M059J (cell line): ENCODE data around the gene OPRL1. TPM values are rescaled to one million over a fixed set of nuclear protein-coding genes. Genes with fewer than 3 reads are reported as not detected.

ENCODE experiments used
- DNase-seq: peaks from one replicate; pipeline ENCODE4 v3.0.0-alpha.2; 2012; ENCODE audit warnings: low read depth
- total RNA-seq: library from RNA; depleted of rRNA; stranded (reverse); fragments of >200 nt; shearing (Covaris generic); gene quantifications from 2 replicates; pipeline ENCODE4 v1.2.3, GENCODE V29; 2014

The OPRL1 gene
- total RNA-seq, 1 experiment from 2014 or later: 0.59 TPM

GRCh38 chr20:64042054-64042781 is 37.7 kb upstream of the OPRL1 start:
- no peak for DNase-seq

- DNase-seq: no peak
These were observed 36.1 kb upstream of the OPRL1 start for GRCh38 chr20:64043768-64044167.

DNA sequence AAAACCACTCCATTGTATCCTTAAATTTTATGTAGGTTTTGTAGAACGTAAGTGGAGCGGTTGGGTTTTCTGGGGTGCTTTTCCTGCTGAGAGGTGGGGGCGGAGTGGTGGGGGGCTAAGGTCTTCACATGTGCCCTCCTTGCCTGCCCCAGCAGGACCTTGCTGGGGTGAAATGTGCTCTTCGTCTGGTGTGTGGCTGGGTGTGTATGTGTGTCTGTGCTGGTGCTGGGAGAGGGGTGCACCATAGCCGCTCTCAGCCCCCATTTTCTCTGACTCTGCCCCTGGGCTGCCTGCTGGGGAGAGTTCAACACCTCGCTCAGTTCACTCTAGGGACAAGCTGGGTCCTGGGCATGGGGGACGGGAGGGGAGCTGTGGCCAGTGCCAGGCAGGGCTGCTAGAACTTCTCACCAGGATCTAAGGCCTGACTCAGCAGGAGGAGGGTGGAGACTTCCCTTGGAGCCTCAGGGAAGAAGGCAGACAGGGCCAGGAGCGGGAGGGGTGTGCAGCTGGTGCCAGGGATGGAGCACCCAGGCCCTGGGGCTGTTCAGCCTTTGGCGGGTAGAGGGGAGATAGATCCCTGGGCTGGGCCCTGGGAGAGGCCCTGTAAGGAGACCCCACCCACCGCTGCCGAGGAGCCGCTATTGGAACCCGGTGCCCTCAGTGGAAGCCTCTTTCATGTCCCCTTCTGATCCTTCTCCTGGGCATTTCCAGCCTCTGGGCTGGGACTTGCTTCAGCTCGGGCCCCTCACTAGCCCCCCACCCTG is 35.2 kb upstream of the OPRL1 start:
- peak; percentile 92 for DNase-seq

DNA sequence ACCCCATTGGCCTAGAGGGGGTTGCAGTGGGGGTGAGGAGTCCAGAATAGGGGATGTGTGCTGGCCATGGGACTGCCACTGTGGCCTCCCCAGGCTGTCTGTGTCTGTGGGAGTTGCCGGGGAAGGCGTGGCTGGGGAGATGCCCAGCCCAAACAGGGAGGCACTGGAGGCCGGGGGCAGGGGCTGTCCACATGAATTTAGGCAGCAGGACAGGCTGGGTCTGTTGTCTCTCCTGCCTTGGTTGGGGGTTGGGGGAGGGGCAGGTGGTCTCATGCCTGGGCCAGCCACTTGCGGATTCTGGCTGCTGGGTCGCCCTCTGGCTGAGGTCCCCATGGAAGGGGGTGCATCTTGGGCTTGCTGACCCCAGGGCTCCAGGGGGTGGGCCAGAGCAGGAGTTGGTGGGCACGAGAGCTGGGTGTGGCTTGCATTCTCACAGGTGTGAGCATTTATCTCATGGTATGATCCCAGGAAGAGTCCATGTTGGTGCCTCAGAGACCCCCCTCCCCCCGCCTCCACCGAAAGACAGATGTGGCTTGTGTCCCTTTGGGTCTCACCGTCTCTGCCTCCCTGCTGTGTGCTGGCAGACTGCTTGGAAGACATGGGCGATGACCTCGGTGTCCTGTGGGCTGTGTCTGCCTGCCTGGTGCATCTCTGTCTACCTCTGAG is 34.4 kb upstream of the OPRL1 start:
- DNase-seq: peak; percentile 39

DNA sequence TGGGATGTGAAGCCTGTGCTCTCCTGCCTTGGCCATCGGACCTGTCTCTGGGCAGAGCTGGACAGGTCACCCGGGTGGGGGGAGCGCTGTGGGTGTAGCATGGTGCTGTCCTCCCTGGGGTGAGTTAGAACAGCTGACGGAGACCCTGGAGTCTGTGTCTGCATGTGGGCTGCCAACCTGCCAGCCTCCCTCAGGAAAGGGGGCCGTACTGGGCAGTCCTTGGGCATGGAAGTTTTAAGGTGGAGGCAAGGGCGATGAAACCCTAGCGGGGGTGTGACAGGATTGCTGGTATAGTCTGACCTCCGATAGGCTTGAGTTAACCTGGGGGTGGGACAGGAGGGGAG is 32.9 kb upstream of the OPRL1 start:
- no peak for DNase-seq

DNA sequence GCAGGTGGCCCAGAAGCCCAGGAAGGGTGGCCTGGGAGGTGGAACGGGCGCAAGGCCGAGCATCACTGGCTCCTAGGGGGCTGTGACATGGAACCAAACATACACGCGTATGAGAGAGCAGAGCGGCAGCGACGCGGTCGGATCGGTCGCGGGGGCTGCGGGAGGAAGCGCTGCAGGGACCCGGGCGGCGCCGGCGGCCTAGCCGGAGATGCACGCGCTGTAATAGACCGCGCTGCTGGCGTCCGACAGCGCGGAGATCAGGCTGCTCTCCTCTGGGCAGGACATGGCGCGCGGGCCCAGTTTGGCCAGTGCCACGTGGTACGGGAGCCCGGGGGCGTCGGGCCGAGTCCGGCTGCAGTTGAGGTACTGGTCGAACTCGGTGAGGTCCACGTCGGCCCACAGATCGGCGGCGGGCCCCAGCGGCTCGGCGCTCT is 31.9 kb upstream of the OPRL1 start:
- no peak for DNase-seq

DNA sequence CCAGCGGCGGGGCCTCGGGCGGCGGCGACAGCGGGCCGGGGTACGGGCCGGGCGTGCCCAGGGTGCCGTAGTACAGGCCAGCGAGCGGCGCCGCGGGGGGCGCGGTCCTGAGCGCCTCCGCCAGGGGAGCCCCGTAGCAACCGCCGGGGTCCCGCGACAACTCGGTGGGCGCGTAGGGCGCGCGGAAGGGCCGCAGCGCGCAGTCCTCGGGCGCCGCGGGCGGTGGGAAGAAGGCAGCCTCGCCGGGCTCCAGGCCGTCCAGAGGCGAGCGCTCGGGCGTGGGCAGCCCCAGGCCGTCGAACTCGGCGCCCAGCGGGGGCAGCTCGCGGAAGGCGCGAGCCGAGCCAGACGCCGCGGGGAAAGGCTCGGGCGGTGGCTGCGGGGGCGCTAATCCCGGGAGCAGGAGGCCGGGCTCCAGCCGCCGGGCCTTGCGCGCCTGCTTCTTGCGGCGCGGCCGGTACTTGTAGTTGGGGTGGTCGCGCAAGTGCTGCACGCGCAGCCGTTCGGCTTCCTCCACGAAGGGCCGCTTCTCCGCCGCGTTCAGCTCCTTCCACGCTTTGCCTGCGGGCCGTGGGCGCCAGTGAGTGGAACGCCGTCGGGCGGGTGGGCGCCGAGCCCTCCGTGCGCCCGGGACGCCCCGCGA is 31.4 kb upstream of the OPRL1 start:
- no peak for DNase-seq

DNA sequence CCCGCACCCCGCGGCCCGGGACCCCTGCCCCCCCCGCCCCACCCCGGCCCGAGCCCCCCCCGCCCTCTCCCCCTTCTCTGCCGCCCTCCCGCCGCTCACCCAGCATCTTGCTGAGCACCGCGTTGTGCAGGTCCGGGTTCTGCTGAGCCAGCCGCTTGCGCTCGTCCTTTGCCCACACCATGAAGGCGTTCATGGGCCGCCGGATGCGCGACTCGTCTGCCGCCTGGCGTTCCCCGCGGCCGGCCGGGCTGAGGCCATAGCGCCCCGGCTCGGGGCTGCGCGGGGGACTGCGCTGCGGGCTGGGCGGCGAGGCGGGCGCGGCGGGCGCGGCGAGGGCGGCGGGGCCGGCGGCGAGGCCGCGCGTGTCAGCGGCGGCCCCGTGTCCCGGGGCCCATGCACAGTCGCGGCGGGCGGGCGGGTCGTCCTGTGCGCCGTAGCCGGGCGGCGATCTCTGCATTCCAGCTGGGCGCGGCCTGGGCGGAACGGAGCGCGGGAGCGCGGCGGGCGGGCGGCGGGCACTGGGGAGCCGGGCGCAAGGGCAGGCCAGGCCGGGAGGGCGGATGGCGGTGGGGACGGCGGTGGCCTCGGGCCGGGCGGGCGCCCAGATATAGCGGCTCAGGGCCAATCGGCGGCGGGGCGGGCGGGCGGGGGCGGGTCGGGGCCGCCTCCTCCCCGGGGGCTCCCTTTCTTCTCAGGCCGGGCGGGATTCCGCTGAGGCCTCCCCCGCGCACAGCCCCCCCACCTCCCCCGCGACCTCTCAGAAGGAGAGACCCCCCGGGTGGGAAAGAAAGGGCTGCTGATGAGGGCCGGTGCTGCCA is 30.6 kb upstream of the OPRL1 start, which contains the start of gene SOX18:
Gene SOX18 (minus strand): TSS at position 580 of the 818 bp plus-strand sequence. CDS start 123 bp downstream, at position 457.
- DNase-seq: peak; percentile 57

DNA sequence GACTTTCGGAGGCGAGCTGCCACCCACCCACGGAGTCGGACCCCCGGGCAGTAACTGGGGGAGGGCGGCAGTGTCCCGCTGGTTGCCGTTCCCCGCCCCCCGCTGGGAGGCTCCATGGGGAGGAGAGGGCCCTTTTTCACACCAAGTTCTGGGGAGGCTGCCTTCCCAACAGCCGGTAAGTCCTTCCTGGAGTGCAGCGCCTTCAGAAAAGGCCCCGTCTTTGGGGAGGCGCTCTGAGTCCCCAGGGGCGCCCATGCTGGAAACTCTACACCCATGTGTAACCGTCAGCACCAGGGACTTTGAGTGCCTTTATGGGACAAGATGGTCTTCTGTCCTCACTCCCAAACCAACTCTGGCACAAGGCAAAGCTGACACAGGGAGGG is 30.0 kb upstream of the OPRL1 start:
- DNase-seq: no peak

GRCh38 chr20:64050261-64051032 is 29.4 kb upstream of the OPRL1 start:
- DNase-seq: no peak

- no peak for DNase-seq
These were observed 28.8 kb upstream of the OPRL1 start for GRCh38 chr20:64051033-64051452.

GRCh38 chr20:64051561-64052325 is 28.1 kb upstream of the OPRL1 start:
- DNase-seq: no peak

DNA sequence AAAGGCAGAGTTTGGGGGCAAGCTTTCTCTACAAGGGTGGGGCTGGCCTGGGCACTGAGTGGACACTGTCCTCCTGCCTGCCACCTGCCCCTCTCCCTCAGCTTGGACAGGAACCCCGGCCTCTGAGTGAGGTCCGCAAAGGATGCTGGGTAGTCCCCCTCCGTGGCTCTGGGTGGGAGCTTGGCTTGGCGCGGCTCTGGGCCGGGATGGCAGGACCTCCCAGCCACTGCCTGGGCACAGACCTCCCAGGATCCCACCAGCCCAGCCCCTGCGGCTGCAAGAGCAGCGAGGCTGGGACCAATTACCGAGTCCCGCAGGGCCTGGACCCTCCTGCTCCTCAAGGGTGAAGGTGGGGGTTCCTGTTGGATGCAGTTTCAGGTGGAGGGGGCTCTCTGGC is 27.6 kb upstream of the OPRL1 start:
- DNase-seq: no peak

- DNase-seq: no peak
These were observed 26.7 kb upstream of the OPRL1 start for GRCh38 chr20:64052987-64053840.

GRCh38 chr20:64053841-64054661 is 25.8 kb upstream of the OPRL1 start:
- DNase-seq: peak; percentile 66

DNA sequence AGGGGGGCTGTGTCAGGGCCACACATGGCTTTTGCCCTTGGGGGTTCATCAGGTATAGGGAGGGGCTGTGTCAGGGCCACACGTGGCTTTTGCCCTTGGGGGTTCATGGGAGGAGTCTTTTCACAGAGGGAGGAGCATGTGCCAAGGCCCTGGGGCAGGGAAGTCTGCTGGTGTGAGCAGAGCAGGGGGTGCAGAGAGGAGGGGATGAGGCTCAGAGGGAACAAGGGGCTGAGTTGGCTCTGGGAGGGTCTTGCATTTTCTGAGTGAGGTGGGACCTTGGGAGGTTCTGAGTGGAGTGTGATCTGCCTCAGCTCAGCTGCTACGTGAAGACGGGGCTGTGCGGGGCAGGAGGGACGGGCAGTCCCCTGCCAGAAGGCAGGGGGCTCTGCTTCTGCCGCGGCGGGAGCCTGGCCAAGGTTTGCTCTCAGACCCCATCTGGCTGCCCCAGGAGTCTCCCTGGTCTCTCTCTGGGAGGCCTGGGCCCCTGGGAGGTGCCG is 24.4 kb upstream of the OPRL1 start:
- no peak for DNase-seq

DNA sequence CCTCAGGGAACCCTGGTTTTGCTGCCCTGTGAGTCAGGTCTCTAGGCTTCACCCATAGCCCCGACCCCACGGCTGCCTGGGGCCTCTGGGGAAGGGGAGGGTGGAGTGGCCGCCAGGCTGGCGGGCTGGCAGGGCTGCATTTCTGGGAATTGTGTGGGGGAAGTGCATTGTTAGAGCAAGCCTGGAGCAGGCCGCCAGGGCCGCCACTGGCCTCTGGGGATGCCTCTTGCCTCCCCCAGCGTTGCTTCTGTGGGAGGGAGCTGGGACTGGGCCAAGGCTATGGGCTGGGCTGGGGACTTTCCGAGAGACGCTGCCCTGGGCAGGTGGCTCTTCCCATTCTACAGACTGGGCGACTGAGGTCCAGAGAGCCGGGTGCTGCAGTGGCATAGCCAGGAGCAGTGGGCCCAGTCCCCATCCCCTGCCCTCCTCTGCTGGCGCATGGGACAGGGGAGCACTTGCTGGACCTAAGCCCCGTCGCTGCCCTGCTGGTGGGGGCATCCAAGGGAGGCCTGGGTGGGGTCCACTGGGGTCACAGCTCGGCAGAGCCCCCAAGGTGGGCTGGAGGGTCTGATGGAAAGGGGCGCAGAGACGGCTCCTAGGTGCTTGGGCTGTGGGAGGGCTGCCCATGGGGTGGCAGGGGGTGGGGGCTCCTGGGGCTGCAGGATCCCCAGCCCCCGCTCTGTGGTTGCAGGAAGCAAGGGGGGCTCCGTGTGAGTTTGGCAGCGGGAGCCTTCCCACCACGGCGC is 23.8 kb upstream of the OPRL1 start:
- DNase-seq: peak; percentile 87
